Daoy (cell line): ENCODE results near the gene ZNF543. TPM values are rescaled to one million over a fixed set of nuclear protein-coding genes. Genes with fewer than 3 reads are reported as not detected.
"Not testable (repeated sequence)": the region's sequence is repeated elsewhere in the genome, so short reads cannot be mapped to it uniquely, and the experiment has no call there.

Experiments used
- DNase-seq: peaks from one replicate; pipeline ENCODE4 v3.0.0-alpha.2; 2015; ENCODE audit warnings: low read depth
- total RNA-seq: library from RNA; depleted of rRNA; stranded (reverse); fragments of >200 nt; shearing (Covaris generic); gene quantifications from 2 replicates; pipeline ENCODE4 v1.2.3, GENCODE V29; 2014

The ZNF543 gene
- total RNA-seq, 1 experiment from 2014 or later: 6.3 TPM

DNA sequence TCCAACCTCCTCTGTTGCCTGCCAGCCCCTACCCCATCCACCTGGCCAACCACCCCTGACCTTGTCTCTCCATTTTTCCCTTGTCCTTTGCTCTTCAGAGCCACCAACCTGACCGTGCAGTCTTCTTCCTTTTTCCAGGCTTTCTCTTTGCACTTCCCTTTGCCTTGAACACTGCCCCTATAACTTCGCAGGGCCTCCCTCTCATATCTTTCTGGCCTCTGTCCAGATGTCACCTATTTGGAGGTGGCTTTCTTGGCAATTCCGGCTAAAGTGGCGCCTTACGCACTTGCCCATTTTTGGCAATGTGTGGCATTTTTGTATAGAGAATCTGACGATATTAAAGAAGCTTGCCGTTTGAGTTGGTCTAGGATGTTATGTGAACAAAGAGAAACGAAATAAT, 844 bp downstream of the ZNF543 start:
- DNase-seq: no peak

DNA sequence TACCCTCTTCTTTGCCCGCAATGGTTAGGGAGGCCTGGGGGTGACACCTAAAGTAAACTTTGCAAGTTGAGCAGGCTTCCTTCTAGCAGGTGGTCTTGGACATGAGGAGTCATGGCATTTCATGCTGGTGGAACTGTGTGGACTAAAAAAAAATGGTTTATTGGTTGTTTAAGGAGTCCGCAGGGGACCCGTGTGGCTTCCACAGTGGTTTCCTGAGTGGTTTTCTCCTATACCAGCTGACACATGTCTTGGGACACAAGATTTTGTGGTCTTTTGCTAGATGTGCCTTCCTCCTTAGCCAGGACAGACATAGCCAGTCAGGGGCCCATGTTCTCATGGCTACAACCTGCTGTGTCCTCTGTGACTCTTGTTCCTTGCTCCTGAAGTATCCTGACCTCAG, 1.5 kb downstream of the ZNF543 start:
- DNase-seq: no peak

DNA sequence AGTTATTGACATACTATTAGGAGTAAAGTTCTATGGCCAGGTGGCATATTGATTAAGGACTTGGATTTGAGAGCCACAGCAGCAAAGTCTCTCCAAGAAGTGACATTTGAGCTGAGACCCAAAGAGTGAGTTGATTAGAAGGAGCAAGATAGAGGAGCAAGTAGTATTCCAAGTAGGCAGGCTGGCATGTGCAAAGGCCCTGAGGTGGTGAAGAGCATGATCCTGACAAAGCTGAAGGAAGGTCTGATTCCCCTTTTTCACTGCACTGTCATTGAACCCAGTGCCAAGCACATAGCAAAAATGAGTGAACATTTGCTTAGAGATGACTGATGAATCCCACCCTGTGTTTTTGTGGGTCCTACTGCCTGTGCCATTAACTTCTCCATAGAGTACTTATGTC, 4.7 kb downstream of the ZNF543 start:
- no peak for DNase-seq

DNA sequence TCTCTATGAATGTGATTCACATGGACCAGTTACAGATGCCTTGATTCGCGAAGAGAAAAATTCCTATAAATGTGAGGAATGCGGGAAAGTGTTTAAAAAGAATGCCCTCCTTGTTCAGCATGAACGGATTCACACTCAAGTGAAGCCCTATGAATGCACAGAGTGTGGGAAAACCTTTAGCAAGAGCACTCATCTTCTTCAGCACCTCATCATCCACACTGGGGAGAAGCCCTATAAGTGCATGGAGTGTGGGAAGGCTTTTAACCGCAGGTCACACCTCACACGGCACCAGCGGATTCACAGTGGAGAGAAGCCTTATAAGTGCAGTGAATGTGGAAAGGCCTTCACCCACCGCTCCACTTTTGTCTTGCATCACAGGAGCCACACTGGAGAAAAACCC, 7.7 kb downstream of the ZNF543 start:
- no peak for DNase-seq

DNA sequence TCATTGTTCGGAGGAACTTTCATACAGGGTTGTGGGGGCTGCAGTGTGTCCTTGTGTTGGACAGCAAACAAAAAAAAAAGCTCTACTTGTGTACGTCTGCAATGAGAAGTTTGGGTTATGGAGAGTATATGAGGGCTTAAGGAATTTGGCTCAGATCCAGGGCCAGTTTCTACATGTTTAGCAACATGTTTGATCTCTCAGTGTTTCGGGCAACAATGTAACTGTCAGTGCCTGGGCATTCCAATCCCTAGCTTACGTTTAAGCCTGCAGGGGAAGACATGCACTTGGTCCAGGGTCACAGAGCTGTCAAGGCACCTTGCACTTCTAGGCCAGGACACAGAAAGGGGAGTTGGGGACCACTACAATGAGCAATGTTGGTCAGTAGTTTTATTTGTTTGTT, 13.9 kb downstream of the ZNF543 start:
- DNase-seq: no peak

DNA sequence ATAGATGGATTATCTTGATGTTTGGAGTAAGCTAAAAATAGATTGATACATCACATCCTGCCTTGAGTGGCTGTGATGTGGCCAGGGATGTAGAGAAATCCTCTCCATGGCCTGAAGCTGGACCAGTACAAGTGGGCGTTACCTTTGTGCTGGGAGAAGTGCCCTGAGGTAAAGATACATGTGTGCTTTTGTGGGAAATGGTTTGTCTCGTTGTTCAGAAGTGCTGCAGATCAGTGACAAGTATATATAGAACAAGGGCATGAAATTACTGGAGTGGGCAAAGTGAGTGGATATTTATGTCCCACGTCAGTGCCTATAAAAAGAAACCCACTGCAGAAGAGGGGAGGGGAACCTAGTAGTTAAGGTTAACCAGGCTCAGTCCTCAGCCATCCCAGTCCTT, 18.6 kb downstream of the ZNF543 start:
- DNase-seq: no peak

DNA sequence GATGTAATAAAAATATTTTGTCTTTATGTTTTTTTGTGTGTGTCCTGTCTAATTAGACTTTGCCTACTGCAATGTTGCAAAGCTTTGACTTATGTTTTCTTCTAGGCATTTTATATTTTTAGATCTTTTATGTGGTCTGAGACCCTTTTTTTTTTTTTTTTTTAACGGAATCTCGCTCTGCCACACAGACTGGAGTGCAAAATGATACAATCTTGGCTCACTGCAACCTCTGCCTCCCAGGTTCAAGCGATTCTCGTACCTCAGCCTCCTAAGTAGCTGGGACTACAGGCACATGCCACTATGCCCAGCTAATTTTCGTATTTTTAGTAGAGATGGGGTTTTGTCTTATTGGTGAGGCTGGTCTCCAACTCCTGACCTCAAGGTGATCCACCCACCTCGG, 22.3 kb downstream of the ZNF543 start:
- DNase-seq: no peak

DNA sequence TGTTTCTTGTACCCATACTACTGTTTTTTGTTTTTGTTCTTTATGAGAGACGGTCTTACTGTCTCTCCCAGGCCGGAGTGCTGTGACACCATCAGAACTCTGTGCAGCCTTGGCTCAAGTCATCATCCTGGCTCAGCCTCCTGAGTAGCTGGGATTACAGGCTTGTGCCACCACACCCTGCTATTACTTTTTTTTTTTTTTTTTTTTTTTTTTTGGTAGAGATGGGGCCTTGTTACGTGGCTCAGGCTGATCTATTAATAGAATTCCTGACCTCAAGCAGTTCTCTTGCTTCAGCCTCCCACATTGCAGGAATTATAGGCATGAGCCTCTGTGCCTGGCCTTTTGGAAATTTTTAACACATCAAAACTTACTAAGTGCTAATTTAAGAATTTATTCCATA, 27.9 kb downstream of the ZNF543 start:
- no peak for DNase-seq

DNA sequence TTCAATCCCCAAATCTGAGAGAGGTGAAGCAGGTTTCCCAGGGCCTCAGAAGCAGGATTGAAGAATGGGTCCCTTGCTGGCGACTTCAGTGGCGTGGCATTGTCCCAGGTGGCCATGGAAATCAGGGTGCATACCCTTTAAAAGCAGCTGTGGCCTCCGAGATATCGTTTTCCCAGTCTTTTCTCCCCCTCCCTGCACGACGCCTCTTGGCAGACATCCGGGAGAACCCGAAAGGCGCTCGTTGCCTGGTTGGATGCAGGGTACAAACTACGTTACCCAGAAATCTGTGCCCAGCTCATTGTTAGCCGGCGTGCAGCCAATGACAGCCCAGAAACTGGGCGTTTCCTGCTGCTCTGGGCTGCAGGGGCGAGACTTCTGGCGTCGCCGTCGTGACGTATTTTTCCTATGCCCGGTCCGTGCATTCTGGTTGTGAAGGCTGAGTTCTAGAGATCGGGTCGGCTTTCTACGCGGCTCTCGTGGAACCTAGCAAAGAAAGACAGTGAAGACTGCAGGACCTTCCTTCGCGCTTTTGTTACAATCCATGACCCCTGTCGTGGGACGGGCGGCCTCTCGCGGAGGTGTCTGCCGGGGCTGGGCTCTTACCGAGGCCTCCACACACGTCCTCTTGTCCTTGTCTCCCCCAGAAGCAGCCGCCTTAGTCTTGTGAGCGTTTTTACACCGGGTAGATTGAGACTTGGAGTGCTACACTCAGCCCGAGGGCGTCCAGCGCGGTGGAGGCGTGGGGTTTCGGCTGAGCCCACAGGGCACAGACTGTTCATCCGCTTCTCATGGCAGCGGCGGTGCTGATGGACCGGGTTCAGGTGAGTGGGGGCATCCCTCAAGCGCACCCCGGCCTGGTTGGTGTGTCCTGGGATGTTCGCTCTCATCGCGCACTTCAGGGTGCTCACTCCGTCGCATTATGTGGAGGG, 30.9 kb downstream of the ZNF543 start, which contains the start of gene ZNF304:
ZNF304 (plus strand) TSS at position 395 of the 929 bp plus-strand sequence; CDS start at position 789, 394 bp downstream.
- DNase-seq: peak; percentile 96

DNA sequence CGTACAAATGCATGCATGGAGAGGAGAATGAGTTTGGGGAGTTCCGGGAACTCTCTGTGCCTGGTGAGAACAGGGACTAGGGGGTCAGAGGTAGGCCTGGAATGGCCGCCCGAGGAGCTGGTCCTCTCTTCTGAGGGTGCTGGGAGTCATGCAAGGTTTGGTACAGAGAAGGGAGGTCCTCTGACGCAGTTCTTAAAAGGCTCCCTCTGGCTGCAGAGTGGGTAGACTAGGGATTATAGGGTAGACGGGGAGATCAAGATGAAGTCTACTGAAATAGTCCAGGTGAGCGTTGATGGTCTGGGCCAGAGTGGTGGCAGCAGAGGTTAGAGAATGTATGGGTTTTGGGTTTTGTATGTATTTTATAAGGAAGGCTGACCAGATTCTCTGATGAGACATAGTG, 31.6 kb downstream of the ZNF543 start:
- no peak for DNase-seq

DNA sequence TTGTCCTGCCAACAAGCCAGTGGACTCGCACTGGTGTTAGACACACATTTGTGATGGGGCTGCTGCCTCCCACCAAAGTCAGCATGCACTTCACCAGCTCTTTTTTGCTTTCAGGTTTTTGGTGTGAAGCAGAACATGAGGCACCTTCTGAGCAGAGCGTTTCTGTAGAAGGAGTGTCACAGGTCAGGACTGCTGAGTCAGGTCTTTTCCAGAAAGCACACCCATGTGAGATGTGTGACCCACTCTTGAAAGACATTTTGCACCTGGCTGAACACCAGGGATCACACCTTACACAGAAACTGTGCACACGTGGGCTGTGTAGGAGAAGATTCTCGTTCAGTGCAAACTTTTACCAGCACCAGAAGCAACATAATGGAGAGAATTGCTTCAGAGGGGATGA, 35.6 kb downstream of the ZNF543 start:
- no peak for DNase-seq

DNA sequence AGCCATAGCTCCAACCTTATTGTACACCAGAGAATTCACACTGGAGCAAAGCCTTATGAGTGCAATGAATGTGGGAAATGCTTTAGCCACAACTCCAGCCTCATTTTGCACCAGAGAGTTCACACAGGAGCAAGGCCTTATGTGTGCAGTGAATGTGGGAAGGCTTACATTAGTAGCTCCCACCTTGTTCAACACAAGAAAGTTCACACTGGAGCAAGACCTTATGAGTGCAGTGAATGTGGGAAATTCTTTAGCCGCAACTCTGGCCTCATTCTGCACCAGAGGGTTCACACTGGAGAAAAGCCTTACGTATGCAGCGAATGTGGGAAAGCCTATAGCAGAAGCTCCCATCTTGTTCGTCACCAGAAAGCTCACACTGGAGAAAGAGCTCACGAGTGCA, 37.1 kb downstream of the ZNF543 start:
- DNase-seq: no peak

DNA sequence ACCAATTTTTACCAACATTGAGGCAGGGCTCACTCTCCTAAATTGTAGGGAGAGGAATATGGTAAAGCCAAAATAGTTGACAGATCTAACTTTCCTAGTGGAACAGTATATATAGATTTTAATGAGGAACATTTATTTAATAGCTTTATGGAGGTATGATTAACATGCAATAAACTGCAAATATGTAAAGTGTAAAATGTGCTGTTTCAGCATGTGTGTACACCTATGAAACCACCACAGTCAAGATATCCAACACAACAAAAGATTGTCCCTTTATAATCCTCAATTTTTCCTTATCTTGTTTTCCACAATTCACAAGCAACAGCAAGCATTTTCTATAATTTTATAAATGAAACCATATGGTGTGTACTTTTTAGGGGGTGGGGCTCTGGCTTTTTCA, 39.0 kb downstream of the ZNF543 start:
- no peak for DNase-seq

DNA sequence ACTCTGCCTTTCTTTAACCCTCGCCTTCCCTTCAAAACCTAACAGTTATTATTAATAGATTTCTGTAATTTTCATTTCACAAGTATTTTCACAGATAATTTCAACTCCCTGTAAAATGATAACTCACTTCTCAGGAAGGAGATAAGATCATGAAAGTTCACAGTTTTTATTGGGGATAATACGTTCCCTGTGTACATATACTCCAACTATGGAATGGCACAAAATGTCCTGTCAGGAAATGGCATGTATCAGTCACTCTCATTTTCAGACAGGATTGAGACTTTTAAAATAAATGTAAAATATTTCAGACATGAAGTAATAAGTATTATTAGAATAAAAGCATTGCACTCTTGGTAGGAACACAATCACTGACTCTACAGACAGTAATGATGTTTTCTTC, 42.1 kb downstream of the ZNF543 start:
- DNase-seq: no peak

DNA sequence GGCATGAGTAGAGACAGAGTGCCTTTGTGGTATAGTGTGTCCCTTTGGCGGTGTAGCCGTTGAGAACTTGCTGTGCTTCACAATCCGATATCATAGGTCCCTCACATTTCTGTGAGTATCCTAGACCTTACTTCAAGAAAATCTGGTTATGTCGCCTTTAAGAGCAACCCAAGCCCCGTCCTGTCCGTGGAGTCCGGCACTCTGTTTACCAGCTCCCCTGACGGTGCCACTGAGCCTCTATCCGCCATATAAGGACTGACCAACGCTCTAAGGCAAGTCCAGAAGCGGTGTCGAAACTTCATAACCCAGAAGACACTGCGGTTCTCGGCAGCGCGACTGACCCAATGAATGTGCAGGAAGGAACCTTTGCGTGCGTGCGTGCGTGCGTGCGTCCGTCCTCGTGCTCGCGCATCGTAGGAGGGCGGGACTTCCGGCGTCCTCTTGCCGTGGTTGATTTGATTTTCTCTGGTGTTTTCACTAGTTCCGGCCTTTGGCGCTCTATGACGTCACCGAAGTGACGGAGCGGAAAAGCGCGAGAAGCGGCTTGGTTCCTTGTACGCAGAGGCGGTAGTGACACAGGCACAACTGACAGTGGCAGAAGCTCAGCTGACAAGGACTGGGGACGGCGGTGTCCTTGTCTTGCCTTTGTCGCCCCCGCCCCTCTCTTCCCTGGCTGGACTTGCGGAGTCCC, 42.9 kb downstream of the ZNF543 start, which contains the start of the genes TRAPPC2B and ZNF547:
TRAPPC2B (plus strand) TSS at position 555 of the 691 bp plus-strand sequence. CDS start 1,283 bp downstream, outside the sequence.
ZNF547 (plus strand) TSS at position 555 of the 691 bp plus-strand sequence. CDS start 5,005 bp downstream, outside the sequence.
- DNase-seq: peak; percentile 100

DNA sequence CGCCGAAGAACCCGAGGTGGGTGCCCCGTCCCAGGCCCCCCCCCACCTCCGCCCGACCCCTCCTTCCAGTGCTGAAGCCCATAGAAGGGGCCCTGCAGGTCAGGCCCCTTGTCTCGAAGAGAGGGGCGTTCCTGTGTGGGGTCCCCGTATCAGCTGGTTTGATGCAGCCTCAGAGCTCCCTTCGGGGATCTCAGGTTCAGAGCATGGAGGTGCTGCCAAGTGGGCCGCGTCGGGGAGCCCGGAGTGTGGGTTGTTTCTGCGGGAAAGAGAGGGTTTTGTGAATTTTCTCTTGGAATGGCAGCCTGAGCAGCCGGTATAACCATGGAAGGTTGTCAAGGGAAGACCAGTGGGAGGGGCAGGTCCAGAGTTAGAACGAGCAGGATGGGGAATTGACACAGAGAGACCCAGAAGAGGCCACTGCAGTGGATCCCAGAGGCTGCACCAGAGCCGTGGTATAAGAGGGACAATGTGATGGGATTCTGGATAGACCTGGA, 43.5 kb downstream of the ZNF543 start:
- peak; percentile 9 for DNase-seq

DNA sequence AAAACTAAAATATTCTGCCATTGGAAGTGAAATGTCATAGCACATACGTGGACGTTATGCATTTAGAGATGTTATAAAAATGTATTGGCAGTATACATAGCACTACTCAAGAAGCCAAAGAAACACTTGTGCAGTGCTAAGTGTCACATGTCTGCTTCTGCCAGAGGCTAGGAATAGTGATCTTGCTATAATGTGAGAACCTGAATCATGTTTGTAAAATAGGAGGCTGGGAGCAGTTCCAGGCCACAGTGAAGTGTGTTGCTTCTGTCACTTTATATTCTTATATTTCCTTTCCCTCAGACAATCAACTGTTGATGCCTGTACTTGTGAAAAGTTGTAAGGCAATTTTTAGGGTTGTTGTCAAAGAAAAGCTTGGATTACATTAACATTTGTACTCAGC, 46.5 kb downstream of the ZNF543 start:
- no peak for DNase-seq

DNA sequence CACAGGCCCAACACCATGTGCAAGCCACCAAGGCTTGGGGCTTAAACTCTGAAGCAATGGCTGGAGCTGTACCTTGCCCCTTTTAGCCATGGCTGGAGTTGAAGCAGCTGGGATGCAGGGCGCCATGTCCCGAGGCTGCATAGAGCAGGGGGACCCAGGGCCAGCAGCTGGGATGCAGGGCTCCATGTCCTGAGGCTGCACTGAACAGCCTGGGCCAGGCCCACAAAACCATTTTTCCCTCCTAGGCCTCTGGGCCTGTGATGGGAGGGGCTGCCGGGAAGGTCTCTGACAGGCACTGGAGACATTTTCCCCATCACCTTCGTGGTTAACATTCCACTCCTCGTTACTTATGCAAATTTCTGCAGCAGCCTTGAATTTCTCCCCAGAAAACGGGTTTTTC, 53.9 kb downstream of the ZNF543 start:
- no peak for DNase-seq

DNA sequence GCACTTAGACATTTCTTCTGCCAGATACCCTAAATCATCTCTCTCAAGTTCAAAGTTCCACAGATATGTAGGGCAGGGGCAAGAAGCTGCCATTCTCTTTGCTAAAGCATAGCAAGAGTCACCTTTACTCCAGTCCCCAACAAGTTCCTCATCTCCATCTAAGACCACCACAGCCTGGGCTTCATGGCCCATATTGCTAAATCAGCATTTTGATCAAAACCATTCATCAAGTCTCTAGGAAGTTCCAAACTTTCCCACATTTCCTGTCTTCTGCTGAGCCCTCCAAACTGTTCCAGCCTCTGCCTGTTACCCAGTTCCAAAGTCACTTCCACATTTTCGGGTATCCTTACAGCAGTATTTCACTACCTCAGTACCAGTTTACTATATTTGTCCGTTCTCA, 54.4 kb downstream of the ZNF543 start:
- DNase-seq: not testable (repeated sequence)

DNA sequence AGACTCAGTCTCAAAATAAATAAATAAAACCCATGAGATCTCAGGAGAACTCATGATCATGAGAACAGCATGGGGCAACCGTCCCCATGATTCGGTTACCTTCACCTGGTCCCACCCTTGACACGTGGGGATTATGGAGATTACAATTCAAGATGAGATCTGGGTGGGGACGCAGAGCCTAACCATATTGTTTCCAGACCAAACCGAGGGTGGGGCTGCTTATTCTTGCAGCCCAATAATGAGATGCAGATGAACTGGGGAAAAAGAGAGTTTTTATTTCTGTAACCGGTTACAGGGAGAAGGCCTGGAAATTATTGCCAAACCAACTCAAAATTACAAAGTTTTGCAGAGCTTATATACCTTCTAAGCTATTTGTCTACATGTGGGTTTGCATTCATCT, 55.9 kb downstream of the ZNF543 start:
- DNase-seq: no peak

DNA sequence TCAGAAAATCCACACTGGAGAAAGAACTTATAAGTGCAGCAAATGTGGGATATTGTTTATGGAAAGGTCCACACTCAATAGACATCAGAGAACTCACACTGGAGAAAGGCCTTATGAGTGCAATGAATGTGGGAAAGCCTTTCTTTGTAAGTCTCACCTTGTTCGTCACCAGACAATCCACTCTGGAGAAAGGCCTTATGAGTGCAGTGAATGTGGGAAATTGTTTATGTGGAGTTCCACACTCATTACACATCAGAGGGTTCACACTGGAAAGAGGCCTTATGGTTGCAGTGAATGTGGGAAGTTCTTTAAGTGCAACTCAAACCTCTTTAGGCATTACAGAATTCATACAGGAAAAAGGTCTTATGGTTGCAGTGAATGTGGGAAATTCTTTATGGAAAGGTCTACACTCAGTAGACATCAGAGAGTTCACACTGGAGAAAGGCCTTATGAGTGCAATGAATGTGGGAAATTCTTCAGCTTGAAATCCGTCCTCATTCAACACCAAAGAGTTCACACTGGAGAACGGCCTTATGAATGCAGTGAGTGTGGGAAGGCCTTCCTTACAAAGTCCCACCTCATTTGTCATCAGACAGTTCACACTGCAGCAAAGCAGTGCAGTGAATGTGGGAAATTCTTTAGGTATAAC, 57.4 kb downstream of the ZNF543 start:
- no peak for DNase-seq
